HS-5 (cell line): ENCODE results near the gene PCSK5.

ENCODE experiments used
- DNase-seq: peaks from one replicate; pipeline ENCODE4 v3.0.0-alpha.2; 2012; ENCODE audit warnings: low read depth

Gene PCSK5

GRCh38 chr9:75921391-75922127 lies 31.1 kb downstream of the PCSK5 start:
- no peak for DNase-seq

- no peak for DNase-seq
These were observed 35.9 kb downstream of the PCSK5 start for GRCh38 chr9:75926385-75926784.

- no peak for DNase-seq
These were observed 36.9 kb downstream of the PCSK5 start for GRCh38 chr9:75927356-75927755.

- no peak for DNase-seq
These were observed 39.7 kb downstream of the PCSK5 start for GRCh38 chr9:75930190-75930589.

GRCh38 chr9:75930730-75931321 lies 40.4 kb downstream of the PCSK5 start:
- DNase-seq: no peak

- no peak for DNase-seq
These were observed 43.5 kb downstream of the PCSK5 start for GRCh38 chr9:75933982-75934381.

- DNase-seq: no peak
These were observed 45.1 kb downstream of the PCSK5 start for GRCh38 chr9:75935591-75935990.

- DNase-seq: no peak
These were observed 47.2 kb downstream of the PCSK5 start for GRCh38 chr9:75937521-75938258.

GRCh38 chr9:75938946-75939345 lies 48.5 kb downstream of the PCSK5 start:
- no peak for DNase-seq

- DNase-seq: no peak
These were observed 49.2 kb downstream of the PCSK5 start for GRCh38 chr9:75939536-75940111.

- DNase-seq: no peak
These were observed 50.6 kb downstream of the PCSK5 start for GRCh38 chr9:75941066-75941465.

- DNase-seq: no peak
These were observed 51.3 kb downstream of the PCSK5 start for GRCh38 chr9:75941577-75942311.

GRCh38 chr9:75946766-75947165 lies 56.3 kb downstream of the PCSK5 start:
- DNase-seq: no peak

GRCh38 chr9:75947233-75947632 lies 56.8 kb downstream of the PCSK5 start:
- DNase-seq: no peak

- DNase-seq: no peak
These were observed 60.5 kb downstream of the PCSK5 start for GRCh38 chr9:75950998-75951397.

- DNase-seq: no peak
These were observed 62.7 kb downstream of the PCSK5 start for GRCh38 chr9:75953218-75953617.

GRCh38 chr9:75956161-75956560 lies 65.7 kb downstream of the PCSK5 start:
- no peak for DNase-seq

- DNase-seq: no peak
These were observed 66.6 kb downstream of the PCSK5 start for GRCh38 chr9:75957116-75957515.

GRCh38 chr9:75958226-75958625 lies 67.8 kb downstream of the PCSK5 start:
- no peak for DNase-seq

GRCh38 chr9:75960551-75960950 lies 70.1 kb downstream of the PCSK5 start:
- no peak for DNase-seq

- no peak for DNase-seq
These were observed 71.7 kb downstream of the PCSK5 start for GRCh38 chr9:75962013-75962661.

GRCh38 chr9:75962662-75963036 lies 72.2 kb downstream of the PCSK5 start:
- DNase-seq: no peak
